Fibroblast of pulmonary artery (primary cell): ENCODE results near the gene GPRIN3.

Experiments
- DNase-seq: peaks from one replicate; pipeline ENCODE4 v3.0.0-alpha.2; 2010; ENCODE audit warnings: low read depth
- H3K4me3 ChIP-seq: replicated peaks from 2 replicates; pipeline ENCODE4 v1.5.1; 2011; ENCODE audit warnings: low read depth, mild to moderate bottlenecking, control low read depth, low read length, moderate library complexity
- TF ChIP-seq, protein P1 (sequence below): IDR thresholded peaks from 2 replicates; pipeline ENCODE4 v1.5.1; 2011; ENCODE audit warnings: mild to moderate bottlenecking, control low read depth, low read length, inconsistent platforms; ENCODE audit errors: missing control alignments

The GPRIN3 gene

DNA sequence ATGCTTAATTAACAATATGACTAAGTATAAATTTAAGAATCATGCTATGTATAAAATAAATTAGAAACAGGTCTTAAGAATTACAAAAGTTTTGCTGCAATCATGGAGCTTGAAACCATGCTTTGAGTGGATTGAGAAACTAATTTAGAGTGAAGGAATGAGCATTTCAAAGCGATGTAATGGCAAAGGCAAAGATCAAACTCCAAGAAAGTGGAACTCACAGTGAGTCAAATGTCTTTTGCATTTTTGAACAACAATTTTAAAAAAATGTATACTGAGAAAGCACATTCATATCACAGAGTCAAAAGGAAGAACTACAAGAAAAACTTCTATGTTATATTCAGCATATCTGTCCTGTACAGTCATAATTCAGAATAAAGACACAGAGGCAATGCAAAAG lies 6.6 kb downstream of the GPRIN3 start:
- H3K4me3 ChIP-seq, result no peak overlapping the region
- TF ChIP-seq, protein P1, sequence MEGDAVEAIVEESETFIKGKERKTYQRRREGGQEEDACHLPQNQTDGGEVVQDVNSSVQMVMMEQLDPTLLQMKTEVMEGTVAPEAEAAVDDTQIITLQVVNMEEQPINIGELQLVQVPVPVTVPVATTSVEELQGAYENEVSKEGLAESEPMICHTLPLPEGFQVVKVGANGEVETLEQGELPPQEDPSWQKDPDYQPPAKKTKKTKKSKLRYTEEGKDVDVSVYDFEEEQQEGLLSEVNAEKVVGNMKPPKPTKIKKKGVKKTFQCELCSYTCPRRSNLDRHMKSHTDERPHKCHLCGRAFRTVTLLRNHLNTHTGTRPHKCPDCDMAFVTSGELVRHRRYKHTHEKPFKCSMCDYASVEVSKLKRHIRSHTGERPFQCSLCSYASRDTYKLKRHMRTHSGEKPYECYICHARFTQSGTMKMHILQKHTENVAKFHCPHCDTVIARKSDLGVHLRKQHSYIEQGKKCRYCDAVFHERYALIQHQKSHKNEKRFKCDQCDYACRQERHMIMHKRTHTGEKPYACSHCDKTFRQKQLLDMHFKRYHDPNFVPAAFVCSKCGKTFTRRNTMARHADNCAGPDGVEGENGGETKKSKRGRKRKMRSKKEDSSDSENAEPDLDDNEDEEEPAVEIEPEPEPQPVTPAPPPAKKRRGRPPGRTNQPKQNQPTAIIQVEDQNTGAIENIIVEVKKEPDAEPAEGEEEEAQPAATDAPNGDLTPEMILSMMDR, result no peak
- DNase-seq, result no peak

DNA sequence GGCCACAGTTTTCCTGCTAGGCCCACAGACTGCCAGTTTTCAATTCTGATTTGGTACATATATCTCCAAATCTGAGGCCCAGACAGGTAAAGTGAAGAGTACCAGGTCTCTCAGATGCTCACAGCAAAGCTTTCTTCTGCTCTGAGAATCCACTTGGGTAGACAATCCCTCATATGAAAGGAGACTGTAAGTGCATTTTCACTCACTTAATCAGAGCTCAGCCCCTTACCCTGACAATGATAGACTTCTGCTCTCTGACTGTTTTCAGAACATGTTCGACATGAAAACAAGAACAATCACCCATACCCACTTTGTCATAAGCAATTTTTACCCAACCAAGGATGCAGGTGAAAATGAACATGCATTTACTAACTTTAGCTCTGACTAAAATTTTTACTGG lies 7.1 kb downstream of the GPRIN3 start:
- DNase-seq, result no peak
- H3K4me3 ChIP-seq, result no peak overlapping the region
- TF ChIP-seq, protein P1, result no peak

DNA sequence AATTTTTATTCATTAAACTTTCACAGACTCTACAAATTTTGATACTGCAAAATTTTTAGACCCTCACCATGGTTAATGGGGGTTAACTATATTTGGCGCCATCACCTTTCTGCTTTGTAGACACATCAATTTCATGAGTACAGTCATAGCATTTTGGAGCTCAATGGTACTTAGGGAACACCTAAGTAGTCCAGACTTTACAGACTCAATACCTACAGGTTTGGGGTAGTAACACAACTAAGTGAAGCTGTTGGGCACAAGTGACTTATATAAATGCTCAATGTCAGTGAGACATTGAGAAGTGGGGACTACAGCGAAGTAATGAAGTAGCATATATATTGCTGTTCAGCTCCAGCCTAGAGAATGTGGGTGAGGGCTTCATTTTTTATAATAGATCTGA lies 7.5 kb downstream of the GPRIN3 start:
- no peak overlapping the region for H3K4me3 ChIP-seq
- TF ChIP-seq, protein P1, result no peak
- no peak for DNase-seq

DNA sequence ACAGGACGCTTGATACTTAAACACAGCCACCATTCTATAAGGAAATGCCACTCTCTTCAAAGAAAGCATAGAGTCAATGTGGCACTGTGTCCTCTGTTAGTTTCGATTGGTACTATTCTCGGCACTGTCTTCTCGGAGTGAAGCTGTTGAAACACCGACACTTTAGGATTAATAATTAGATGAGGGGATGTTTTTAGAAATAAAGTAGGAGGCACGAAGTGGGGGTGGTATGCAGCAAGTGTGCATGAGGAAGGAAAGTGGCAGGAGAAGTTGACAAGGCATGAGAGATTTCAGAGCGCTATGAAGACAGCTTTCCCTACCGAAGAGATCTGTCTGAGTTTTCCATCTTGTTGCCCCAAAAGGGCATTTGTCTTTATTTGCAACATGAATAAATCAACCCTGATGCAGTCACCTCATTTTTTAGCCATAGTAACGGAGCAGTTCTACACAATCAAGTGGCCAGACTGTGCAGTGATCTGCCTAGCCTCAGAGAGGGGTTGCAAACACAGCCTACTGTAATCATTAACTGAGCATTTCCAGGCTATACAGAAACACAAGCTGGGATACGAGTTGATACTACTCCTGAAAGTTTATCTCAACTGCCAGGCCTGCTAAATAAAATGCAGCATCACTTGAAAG lies 8.3 kb downstream of the GPRIN3 start:
- DNase-seq, result no peak
- TF ChIP-seq, protein P1, result no peak
- H3K4me3 ChIP-seq, result peak overlapping the region; percentile 31

DNA sequence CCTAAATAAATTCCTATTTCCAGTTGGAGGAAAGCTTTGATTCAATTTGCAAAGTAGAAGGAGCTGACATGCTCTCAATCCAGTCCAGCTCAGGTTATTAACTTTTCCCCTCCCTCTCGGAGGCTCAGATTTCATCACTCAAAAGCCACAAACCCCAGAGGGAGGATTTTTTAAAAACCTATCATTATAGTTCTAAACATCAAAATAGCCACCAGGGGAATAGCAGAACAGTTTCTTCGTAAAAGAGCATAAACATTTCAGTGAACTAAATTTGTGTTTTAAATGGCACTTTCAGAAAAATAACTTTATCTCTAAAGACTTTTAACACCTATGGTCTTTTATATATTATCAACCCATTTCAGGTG lies 8.8 kb downstream of the GPRIN3 start:
- TF ChIP-seq, protein P1, result no peak
- peak; percentile 41 for DNase-seq
- H3K4me3 ChIP-seq, result peak overlapping the region; percentile 31

DNA sequence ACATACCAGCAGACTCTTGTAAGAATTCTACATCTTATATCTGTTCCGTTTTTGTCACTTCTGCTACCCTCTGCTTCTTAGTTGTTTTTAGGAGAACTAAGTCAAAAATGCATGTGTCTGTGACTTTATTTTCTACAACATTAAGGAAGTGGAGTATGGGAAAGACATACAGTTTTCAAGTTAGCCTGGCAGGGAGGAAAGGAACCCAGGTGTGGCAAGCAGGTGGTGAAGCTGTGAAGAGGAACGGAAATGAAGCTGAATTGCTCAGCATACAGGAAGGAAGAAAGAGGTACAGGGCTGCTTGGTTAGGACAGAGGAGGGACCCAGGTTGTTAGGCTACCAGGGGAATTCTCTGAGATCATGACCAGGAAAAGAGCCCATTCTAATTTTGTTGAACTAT lies 9.4 kb downstream of the GPRIN3 start:
- TF ChIP-seq, protein P1, result no peak
- DNase-seq, result no peak
- H3K4me3 ChIP-seq, result no peak overlapping the region

DNA sequence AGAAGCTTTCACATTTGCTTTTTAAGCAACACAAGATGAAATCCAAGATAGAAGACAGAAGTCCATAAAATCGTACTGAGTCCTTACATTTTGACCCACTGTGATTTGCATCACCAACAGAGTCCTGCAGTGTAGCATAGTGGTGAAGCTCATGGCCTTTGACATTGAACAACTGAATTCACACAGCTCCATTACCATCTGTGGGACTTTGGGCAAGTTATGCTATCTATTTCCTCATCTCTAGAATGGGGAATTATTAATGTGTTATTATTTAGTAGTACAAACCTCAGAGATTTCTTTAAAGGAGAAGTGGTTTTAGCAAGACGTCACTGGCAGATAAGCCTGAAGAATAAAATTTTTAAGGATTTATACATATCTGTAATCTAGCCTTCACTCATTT lies 10.7 kb downstream of the GPRIN3 start:
- H3K4me3 ChIP-seq, result no peak overlapping the region
- TF ChIP-seq, protein P1, result no peak
- DNase-seq, result no peak
